Astrocyte (in vitro differentiated cells and primary cell): ENCODE results near the gene PACS2.

ENCODE experiments used
- EZH2 ChIP-seq: IDR thresholded peaks from 2 replicates; pipeline ENCODE4 v1.6.1; 2012; ENCODE audit warnings: mild to moderate bottlenecking, low read length, inconsistent platforms; ENCODE audit not compliant: insufficient read depth
- TF ChIP-seq, protein P1 (sequence below): IDR thresholded peaks from 2 replicates; pipeline ENCODE4 v1.5.1; 2011; ENCODE audit warnings: low read depth, mild to moderate bottlenecking, inconsistent platforms, low read length, moderate library complexity; ENCODE audit not compliant: insufficient read depth

GRCh38 chr14:105436891-105437722 is 122.6 kb downstream of the PACS2 start:
- TF ChIP-seq, protein P1, sequence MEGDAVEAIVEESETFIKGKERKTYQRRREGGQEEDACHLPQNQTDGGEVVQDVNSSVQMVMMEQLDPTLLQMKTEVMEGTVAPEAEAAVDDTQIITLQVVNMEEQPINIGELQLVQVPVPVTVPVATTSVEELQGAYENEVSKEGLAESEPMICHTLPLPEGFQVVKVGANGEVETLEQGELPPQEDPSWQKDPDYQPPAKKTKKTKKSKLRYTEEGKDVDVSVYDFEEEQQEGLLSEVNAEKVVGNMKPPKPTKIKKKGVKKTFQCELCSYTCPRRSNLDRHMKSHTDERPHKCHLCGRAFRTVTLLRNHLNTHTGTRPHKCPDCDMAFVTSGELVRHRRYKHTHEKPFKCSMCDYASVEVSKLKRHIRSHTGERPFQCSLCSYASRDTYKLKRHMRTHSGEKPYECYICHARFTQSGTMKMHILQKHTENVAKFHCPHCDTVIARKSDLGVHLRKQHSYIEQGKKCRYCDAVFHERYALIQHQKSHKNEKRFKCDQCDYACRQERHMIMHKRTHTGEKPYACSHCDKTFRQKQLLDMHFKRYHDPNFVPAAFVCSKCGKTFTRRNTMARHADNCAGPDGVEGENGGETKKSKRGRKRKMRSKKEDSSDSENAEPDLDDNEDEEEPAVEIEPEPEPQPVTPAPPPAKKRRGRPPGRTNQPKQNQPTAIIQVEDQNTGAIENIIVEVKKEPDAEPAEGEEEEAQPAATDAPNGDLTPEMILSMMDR: no peak
- no peak for TF ChIP-seq EZH2
